Cortex of kidney (tissue), 1 donor: ENCODE results near the gene MTIF3.
"Not testable (repeated sequence)": the region's sequence is repeated elsewhere in the genome, so short reads cannot be mapped to it uniquely, and the experiment has no call there.

Experiments used
- DNase-seq: peaks from one replicate; lab custom pipeline; 2025; lab: John Stamatoyannopoulos, UW

MTIF3 gene

DNA sequence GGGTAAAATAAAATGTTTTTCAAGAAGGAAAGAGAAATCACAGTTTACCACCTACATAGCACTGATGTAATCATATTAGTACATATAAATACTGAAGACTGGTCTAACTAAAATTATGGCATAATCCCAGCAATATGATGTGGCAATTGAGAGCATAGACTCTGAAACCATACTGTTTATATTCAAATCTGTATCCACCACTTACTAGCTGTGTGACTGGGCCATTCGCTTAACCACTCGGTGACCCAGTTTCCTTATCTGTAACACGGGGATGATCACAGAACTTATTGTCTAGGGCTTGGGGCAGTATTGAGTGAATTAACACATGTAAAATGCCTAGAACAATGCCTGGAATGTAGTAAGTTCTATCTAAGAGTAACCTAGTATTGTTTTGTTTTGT, 39.0 kb downstream of the MTIF3 start:
- no peak for DNase-seq

DNA sequence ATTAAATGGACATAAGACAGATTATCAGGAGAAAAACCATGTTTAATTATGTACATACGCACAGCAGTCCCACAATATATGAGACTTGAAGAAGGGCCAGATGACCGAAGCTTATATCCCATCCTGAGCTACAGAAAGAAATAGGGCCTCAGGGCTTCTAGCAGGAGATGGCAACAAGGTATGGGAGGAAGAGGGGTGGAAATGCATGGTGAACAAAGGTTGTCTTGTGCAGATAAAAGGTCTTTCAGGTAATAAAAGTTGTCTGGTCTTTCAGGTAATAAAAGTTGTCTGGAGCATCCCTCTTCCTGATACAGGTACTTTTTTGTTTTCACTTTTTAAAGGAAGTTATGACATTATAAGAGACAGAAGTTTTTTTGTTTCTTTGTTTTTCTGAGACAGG, 41.4 kb downstream of the MTIF3 start:
- DNase-seq, result no peak

DNA sequence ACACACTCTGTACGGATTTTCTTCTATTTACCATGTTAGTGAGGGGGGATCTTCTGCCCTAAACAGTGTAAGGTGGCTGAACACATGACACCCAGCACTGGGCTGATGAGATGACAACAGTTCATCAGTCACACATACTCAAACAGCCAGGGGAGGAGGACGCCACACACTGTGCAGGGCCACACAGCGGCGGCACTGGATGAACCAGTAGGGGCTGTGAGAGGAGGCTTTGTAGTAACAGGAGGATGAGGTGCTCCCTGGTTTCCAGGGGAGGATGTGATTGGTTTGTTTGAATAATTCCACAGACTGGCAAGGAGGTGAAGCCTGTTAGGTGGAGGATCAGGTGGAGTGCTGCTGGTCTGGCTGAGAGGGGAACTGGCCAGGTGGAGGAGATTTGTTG, 42.3 kb downstream of the MTIF3 start:
- DNase-seq, result no peak

DNA sequence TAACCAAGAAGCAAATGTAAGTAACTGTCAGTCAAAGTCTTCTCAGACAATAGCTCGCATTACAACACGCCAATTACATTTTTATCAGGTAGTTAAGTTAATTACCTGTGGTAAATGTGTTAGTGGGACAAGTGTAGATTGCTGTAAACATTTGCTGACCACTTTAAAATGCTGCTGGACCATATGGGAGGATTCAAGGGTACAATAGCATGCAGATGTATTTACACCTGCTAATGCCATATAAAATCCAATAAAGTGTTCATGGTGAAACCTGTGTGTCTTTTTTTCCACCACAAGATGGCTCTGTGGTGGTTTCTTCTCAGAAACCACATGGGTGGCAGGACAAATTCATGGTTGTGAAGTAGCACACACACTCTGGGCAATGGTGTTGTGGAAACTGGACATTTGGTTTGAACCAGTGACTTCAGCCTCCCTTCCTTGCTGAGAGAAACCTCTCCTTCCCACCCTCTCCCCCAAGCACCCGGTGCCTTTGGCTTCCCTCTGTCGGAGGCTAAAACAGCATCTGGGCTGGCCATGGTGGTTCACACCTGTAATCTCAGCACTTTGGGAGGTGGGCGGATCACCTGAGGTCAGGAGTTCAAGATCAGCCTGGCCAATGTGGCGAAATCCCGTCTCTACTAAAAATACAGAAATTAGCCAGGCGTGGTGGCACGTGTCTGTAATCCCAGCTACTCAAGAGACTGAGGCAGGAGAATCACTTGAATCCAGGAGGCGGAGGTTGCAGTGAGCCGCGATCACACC, 44.0 kb downstream of the MTIF3 start:
- no peak for DNase-seq

DNA sequence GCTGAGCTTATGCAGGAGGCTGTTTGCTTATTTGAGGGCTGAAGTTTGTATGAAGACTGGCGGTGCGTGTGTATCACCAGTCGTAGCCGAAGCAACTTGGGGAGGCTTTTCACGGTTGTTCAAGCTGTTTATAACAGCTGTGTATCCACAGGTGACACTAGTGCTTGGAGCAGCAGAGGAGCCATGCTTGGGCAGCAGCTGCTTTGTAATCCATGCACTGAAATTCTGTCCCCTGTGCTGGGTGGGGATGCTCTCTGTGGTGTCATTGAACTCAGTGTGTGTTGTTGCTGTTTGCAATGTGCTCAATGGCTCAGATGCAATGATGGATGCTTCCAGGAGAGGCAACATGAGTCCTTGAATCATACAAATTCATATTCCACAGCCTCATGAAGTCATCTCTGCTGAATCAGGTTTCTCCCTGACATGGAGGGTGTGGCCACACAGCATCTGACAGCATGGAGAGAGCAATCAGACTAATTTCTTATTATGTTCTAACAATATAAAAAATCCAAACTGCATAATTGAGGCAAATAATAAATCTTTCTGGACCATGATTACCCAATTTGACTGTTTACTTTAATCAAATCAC, 44.7 kb downstream of the MTIF3 start:
- no peak for DNase-seq

DNA sequence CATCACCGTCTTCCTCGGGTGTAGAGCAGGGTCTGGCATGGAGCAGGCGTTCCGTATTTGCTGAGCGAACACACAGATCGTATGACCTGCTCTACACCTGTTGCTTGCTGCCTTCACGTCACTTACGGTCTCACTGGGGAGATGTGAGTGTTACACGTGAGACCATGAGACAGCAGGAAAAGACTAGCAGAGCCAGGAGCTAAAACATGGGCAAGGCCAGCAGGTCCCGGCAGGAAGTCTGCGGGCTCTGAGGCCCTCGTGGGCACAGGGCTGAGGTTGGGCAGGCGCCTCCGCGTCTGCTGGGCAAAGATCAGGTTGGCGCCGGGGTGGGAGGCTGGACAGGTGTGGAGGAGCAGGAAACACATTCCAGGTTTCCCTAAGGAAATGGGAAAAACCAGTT, 45.7 kb downstream of the MTIF3 start:
- DNase-seq, result no peak

DNA sequence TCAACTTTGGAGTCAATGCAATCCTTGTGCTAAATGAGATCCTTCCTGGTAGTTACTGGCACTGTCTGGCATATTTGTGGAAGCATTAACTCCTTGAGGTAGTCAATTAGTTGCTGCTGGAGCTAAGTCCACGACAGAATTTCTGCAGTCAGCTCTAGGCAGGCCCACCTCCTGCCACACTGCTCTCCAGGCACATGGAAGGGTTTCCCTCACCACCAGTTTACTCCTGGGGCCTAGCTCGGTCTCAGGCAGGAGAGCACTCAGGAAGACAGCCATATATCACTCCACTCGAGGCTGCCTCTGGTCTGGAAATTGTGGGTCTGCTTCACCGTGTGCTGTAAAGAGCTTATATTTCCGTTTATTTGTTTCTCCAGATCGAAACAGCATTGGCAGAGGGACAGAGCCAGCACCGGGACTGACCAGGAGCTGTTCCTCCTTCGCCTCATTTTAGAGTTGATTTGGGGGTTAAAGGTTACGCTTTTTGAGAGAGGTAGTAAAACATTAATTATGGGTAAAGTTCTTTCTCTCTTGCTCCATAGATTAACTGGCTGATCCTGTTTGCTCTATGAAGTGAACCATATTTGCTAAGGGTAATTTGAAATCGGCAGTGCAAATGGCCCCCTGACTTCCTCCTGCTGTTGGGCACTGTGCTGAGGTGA, 46.5 kb downstream of the MTIF3 start:
- no peak for DNase-seq

DNA sequence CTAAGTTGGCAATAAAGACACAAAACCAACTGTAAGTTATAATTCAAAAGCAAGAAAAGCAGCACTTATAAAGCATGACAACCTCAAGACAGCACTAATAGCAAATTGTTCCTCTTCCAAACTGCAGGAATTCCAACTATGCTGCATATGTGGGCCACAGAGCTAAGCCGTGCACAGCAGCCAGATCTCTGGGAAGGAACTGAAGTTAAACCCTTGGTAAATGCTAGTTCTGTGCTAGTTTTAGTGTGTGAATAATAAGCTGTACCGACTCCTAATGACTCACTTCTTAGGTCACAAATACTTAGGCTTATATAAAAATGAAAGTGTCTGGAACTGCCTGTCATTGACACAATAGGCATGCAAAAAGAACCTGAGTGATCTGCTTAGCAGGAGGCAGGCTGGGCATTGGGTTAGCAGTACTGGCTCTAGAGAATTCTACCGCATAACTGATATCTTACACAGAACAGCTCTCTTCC, 47.1 kb downstream of the MTIF3 start:
- DNase-seq, result no peak

DNA sequence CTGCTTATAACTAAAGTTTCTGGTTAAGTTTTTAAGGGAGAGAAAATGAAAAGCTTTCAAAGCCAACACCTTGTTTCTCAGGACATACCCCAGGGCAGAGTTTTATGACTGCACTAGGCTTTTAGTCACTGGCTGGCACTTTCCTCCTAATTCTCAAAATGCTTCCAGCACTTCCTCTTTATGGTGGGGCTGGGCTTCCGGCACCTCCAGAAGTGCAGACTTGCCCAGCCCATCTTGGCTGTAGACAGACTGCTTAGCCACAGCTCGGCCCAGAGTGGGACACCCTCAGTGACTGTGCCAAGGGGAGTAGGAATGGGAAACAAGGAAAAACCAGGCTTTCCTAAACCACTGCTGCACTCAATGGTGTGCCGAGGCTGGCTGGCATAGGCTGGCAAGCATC, 49.2 kb downstream of the MTIF3 start:
- DNase-seq, result no peak

DNA sequence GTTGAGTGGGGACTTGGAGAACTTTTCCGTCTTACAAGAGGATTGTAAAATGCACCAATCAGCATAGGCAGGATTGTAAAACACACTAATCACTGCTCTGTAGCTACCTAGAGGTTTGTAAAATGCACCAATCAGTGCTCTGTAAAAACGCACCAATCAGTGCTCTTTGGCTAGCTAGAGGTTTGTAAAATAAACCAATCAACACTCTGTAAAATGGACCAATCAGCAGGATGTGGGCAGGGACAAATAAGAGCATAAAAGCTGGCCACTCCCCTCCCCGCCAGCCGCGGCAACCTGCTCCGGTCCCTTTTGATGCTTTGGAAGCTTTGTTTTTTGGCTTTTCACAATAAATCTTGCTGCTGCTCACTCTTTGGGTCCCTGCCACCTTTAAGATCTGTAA, 50.0 kb downstream of the MTIF3 start:
- DNase-seq, result not testable (repeated sequence)

DNA sequence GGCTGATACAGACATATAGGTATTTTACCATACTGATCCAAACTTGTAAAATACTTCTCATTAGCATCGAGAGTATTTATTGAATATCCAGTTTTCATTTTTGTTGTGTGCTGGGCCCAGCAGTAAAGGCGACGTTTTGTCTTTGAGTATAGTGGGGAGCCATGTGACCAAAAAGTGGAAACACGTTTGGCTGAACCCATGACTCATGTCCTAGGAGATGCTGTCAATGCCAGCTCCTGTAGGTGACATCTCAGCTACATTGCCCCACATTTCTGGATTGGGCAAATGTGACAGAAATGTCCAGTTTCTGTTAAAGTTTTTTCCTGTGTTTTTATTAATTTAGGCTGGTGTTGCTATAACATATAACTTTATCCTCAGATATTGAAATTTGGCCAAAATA, 52.0 kb downstream of the MTIF3 start:
- no peak for DNase-seq

DNA sequence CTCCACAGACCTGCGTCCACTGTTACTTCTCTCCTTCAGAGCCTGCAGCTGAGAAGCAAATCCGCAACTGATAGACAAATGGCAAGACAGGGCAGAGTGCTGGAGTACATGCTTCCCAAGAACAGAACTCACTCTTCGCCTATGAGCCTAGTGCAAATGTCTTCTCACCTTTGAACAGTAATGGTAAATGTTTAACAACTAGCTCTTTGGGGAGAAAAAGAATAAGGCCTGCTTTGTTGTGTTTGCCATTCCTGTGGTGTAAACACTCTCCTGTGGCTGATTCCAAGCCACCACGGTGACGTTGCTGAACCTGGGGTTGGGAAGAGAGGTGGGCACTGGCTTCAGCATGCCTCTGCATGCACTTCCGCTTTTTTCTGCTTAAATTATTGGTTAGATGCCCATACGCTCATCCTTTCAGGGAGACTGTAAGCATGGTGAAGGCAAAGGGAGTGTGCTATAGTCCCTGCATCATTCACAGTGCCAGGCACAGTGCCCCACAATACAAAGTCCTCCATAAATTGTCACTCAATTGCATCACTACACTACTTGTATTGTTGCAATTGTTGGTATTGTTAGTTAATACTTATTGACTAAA, 54.0 kb downstream of the MTIF3 start:
- no peak for DNase-seq

DNA sequence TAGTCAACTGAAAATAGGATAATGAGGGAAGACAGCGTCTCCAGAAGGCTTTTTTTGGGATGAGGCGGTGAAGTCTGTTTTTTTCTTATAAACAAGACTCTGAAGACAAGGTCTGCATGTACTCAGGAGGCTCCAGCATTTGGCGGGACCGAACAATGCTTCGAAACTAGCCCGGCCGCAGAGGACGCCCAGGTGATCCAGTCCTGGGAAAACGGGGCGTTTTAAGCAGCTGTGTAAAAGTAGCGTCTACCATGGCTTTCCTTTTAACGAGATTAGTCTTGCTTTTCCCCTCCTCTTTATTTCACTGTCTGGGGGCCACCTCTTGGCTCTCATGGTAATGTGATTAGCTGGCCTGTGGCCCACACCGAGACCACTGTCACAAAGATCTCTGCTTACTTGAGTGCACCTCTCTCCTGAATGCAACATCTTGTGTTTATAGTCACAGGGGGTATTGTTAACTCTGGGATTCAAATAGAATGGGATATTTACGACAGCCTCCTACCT, 55.3 kb downstream of the MTIF3 start:
- DNase-seq, result no peak

DNA sequence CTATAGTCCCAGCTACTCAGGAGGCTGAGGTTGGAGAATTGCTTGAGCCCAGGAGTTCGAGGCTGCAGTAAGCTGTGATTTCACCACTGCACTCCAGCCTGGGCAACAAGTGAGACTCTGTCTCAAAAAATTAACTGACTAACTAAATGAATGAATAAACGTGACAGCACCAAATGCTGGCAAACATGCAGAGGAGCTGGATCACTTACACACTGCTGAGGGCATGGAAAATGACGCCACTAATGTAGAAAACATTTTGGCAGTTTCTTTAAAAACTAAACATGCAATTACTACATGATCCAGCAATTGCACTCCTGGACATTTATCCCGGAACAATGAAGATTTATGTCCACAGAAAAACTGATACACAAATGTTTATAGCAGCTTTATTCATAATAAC, 57.3 kb downstream of the MTIF3 start:
- DNase-seq, result no peak

DNA sequence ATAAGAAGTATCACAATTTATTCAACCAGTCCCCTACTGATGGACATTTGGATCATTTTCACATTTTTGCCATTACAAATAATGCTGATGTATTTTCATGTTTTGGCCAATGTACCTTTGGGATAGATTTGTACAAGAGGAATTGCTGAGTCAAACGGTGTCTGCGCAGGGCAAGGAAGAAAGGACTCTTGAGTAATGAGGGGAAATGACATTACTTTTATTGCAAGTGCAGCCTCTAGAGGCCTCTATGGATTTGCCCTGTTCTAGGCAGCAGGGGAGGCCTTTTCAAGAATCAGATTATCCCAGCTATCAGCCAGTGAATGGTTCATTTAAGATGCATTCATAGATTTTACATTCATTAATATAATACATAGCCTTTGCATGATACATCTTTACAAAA, 58.9 kb downstream of the MTIF3 start:
- DNase-seq, result no peak

DNA sequence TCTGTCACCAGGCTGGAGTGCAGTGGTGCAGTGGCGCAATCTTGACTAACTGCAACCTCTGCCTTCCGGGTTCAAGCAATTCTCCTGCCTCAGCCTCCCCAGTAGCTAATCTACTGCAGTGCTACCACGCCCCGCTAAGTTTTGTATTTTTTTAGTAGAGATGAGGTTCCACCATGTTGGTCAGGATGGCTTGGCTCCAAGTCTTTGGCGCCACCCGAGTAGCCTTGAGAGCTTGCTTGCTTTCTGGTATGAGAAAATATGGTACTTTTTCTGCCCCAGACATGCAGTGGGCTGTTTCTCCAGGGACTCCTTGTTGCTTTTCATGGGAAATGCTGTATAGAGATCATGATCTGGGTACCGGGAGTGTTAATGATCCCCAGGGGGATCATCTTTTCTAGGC, 60.5 kb downstream of the MTIF3 start:
- no peak for DNase-seq

DNA sequence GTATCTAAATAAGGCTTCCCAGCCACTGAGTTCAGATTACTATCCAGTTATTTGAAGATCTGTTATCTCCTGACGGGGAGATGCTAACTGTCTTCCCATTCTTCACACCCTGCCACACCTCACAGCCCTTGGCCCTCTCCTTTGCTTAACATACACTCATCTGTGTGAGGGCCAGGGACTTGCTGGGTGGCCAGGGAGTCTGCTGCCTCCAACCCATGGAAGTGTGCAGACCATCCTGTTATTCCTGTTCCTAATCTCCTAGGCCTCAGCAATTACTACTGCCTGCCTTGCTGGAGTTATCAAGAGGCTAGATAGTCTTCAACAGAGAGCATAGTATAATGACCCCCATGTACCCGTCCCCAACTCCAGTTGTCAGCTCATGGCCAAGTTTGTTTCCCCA, 62.1 kb downstream of the MTIF3 start:
- DNase-seq, result no peak
